ENCODE results near the gene DST. TPM values are rescaled to one million over a fixed set of nuclear protein-coding genes. Genes with fewer than 3 reads are reported as not detected.

Gene DST
- polyA plus RNA-seq, 3 donors, result 1.1 to 7.4 (median 3.2) TPM

- DNase-seq, result no peak
- Histone ChIP-seq H3K79me2 (ENCODE audit: insufficient read depth, low read length) (no peaks in the 10 kb centered on the region), H3K9me3 (replicated peaks in 1 of 2; ENCODE audit: control insufficient read depth in 1 of 2, insufficient read depth in 1 of 2, low read length in 2 of 2) (no peaks in the 10 kb centered on the region), H3K9ac (ENCODE audit: insufficient read depth, low read length, poor library complexity, severe bottlenecking) (no peak overlapping the region), H3K4me3 (replicated peaks in 1 of 3; ENCODE audit: low read depth in 2 of 3, low read length in 3 of 3) (no peak overlapping the region), H2AFZ (ENCODE audit: insufficient read depth, low read depth, low read length, poor library complexity, severe bottlenecking) (no peak overlapping the region), H3K4me1 (ENCODE audit: control insufficient read depth in 1 of 2, insufficient read depth in 2 of 2, low read length in 2 of 2) (no peaks in the 10 kb centered on the region), H4K20me1 (ENCODE audit: insufficient read depth, low read length) (no peaks in the 10 kb centered on the region), H3K27ac (ENCODE audit: low read depth in 1 of 2, low read length in 2 of 2) (no peak overlapping the region), H3K27me3 (ENCODE audit: control insufficient read depth in 2 of 2, insufficient read depth in 2 of 2, low read length in 2 of 2) (no peaks in the 10 kb centered on the region), H3K36me3 (replicated peaks in 1 of 2; ENCODE audit: control insufficient read depth in 1 of 2, insufficient read depth in 2 of 2, low read length in 2 of 2) (peaks cover 14 to 59% of the 10 kb centered on the region in 2 donors), H3K4me2 (replicated peaks; ENCODE audit: extremely low read depth, low read length, poor library complexity, severe bottlenecking) (no peak overlapping the region)
- no peak overlapping the region for H3K27ac Mint-ChIP-seq
- no peaks in the 10 kb centered on the region for H3K4me1 Mint-ChIP-seq
- H3K4me3 Mint-ChIP-seq, result no peak overlapping the region
- H3K36me3 Mint-ChIP-seq, result peaks cover 32 to 44% of the 10 kb centered on the region in 2 donors
- WGBS (ENCODE audit: insufficient coverage), result 86% methylated on average over 3 of the region's 3 CpGs
- no peaks in the 10 kb centered on the region for H3K9me3 Mint-ChIP-seq
- no peaks in the 10 kb centered on the region for H3K27me3 Mint-ChIP-seq (ENCODE audit: low read depth in 3 of 3)
- TF ChIP-seq, protein P1, sequence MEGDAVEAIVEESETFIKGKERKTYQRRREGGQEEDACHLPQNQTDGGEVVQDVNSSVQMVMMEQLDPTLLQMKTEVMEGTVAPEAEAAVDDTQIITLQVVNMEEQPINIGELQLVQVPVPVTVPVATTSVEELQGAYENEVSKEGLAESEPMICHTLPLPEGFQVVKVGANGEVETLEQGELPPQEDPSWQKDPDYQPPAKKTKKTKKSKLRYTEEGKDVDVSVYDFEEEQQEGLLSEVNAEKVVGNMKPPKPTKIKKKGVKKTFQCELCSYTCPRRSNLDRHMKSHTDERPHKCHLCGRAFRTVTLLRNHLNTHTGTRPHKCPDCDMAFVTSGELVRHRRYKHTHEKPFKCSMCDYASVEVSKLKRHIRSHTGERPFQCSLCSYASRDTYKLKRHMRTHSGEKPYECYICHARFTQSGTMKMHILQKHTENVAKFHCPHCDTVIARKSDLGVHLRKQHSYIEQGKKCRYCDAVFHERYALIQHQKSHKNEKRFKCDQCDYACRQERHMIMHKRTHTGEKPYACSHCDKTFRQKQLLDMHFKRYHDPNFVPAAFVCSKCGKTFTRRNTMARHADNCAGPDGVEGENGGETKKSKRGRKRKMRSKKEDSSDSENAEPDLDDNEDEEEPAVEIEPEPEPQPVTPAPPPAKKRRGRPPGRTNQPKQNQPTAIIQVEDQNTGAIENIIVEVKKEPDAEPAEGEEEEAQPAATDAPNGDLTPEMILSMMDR (IDR thresholded peaks at IDR 0.05), result no peak
- intact Hi-C loops (cut with micrococcal nuclease), result no loop called here
Observed at GRCh38 chr6:56528412-56528841, 114.3 kb downstream of the DST start.

GRCh38 chr6:56527934-56528333 lies 114.8 kb downstream of the DST start:
- Mint-ChIP-seq H3K4me3 (no peak overlapping the region), H3K9me3 (no peaks in the 10 kb centered on the region), H3K4me1 (no peaks in the 10 kb centered on the region), H3K27me3 (ENCODE audit: low read depth in 3 of 3) (no peaks in the 10 kb centered on the region), H3K36me3 (peaks cover 34 to 41% of the 10 kb centered on the region in 2 donors), H3K27ac (no peak overlapping the region)
- H3K27me3 ChIP-seq (ENCODE audit: control insufficient read depth in 2 of 2, insufficient read depth in 2 of 2, low read length in 2 of 2), result no peaks in the 10 kb centered on the region
- no peak overlapping the region for H3K4me3 ChIP-seq (replicated peaks in 1 of 3; ENCODE audit: low read depth in 2 of 3, low read length in 3 of 3)
- no peak for DNase-seq
- H2AFZ ChIP-seq (ENCODE audit: insufficient read depth, low read depth, low read length, poor library complexity, severe bottlenecking), result no peak overlapping the region
- H3K79me2 ChIP-seq (ENCODE audit: insufficient read depth, low read length), result no peaks in the 10 kb centered on the region
- no peak overlapping the region for H3K27ac ChIP-seq (ENCODE audit: low read depth in 1 of 2, low read length in 2 of 2)
- H3K4me1 ChIP-seq (ENCODE audit: control insufficient read depth in 1 of 2, insufficient read depth in 2 of 2, low read length in 2 of 2), result no peaks in the 10 kb centered on the region
- no peak overlapping the region for H3K9ac ChIP-seq (ENCODE audit: insufficient read depth, low read length, poor library complexity, severe bottlenecking)
- peaks cover 14 to 55% of the 10 kb centered on the region in 2 donors for H3K36me3 ChIP-seq (replicated peaks in 1 of 2; ENCODE audit: control insufficient read depth in 1 of 2, insufficient read depth in 2 of 2, low read length in 2 of 2)
- TF ChIP-seq, protein P1 (IDR thresholded peaks at IDR 0.05), result no peak
- H3K4me2 ChIP-seq (replicated peaks; ENCODE audit: extremely low read depth, low read length, poor library complexity, severe bottlenecking), result no peak overlapping the region
- H4K20me1 ChIP-seq (ENCODE audit: insufficient read depth, low read length), result no peaks in the 10 kb centered on the region
- H3K9me3 ChIP-seq (replicated peaks in 1 of 2; ENCODE audit: control insufficient read depth in 1 of 2, insufficient read depth in 1 of 2, low read length in 2 of 2), result no peaks in the 10 kb centered on the region
- intact Hi-C loops (cut with micrococcal nuclease), result no loop called here

Data from CD14-positive monocyte (primary cell).